MM.1S (cell line): ENCODE measurements around the gene MRPL22.

Source experiments
- DNase-seq: peaks from one replicate; pipeline ENCODE4 v3.0.0-alpha.2; 2015
- H2AFZ ChIP-seq: fragments of 300-600 bp; sonication (generic); 2 replicates; pipeline ENCODE4 v1.6.0; 2016; ENCODE audit warnings: antibody characterized with exemption, low read length
- H3F3A ChIP-seq: fragments of 300-600 bp; sonication (generic); 2 replicates; pipeline ENCODE4 v1.6.1; 2016; ENCODE audit warnings: mild to moderate bottlenecking, antibody characterized with exemption, low read length, moderate library complexity, mixed read lengths; ENCODE audit not compliant: insufficient read depth
- H3K27ac ChIP-seq: fragments of 300-600 bp; sonication (generic); 2 replicates; pipeline ENCODE4 v1.5.1; 2016; ENCODE audit warnings: mild to moderate bottlenecking, low read length
- H3K27me3 ChIP-seq: fragments of 300-600 bp; sonication (generic); replicated peaks from 2 replicates; pipeline ENCODE4 v1.6.0; 2016; ENCODE audit warnings: low read length; ENCODE audit not compliant: insufficient read depth
- H3K36me3 ChIP-seq: fragments of 300-600 bp; sonication (generic); replicated peaks from 2 replicates; pipeline ENCODE4 v1.6.1; 2016; ENCODE audit warnings: mild to moderate bottlenecking, low read length, mixed read lengths; ENCODE audit not compliant: insufficient read depth
- H3K4me1 ChIP-seq: fragments of 300-600 bp; sonication (generic); 2 replicates; pipeline ENCODE4 v1.6.1; 2016; ENCODE audit warnings: low read length, mixed read lengths
- H3K4me2 ChIP-seq: fragments of 300-600 bp; sonication (generic); 2 replicates; pipeline ENCODE4 v1.6.0; 2016; ENCODE audit warnings: low read depth, low read length
- H3K4me3 ChIP-seq: fragments of 300-600 bp; sonication (generic); 2 replicates; pipeline ENCODE4 v1.5.1; 2016; ENCODE audit warnings: low read length, mixed read lengths
- H3K79me2 ChIP-seq: fragments of 300-600 bp; sonication (generic); 2 replicates; pipeline ENCODE4 v1.6.1; 2016; ENCODE audit warnings: mixed run types, low read length, mixed read lengths
- H3K9ac ChIP-seq: fragments of 300-600 bp; sonication (generic); 2 replicates; pipeline ENCODE4 v1.6.1; 2016; ENCODE audit warnings: low read length, mixed read lengths
- H3K9me2 ChIP-seq: fragments of 300-600 bp; sonication (generic); replicated peaks from 2 replicates; pipeline ENCODE4 v1.6.1; 2016; ENCODE audit warnings: mild to moderate bottlenecking, low read length, mixed read lengths; ENCODE audit not compliant: insufficient read depth
- H3K9me3 ChIP-seq: fragments of 300-600 bp; sonication (generic); replicated peaks from 2 replicates; pipeline ENCODE4 v1.6.1; 2016; ENCODE audit warnings: mild to moderate bottlenecking, low read length, mixed read lengths; ENCODE audit not compliant: insufficient read depth
- H4K20me1 ChIP-seq: fragments of 300-600 bp; sonication (generic); 2 replicates; pipeline ENCODE4 v1.6.1; 2016; ENCODE audit warnings: mild to moderate bottlenecking, low read length, moderate library complexity, mixed read lengths; ENCODE audit not compliant: insufficient read depth
- CTCF ChIP-seq: fragments of 300-600 bp; sonication (generic); IDR thresholded peaks from 2 replicates; pipeline ENCODE4 v1.5.1; 2016; ENCODE audit warnings: antibody characterized with exemption, low read length, mixed read lengths
- EZH2 ChIP-seq: fragments of 300-600 bp; sonication (generic); optimal IDR thresholded peaks from 2 replicates; pipeline ENCODE3; 2017; ENCODE audit warnings: low read depth, mild to moderate bottlenecking, antibody characterized with exemption, low read length, mixed read lengths
- EZH2phosphoT487 ChIP-seq: fragments of 300-600 bp; sonication (generic); IDR thresholded peaks from 2 replicates; pipeline ENCODE4 v1.6.1; 2018; ENCODE audit warnings: antibody characterized with exemption, low read length

The MRPL22 gene

GRCh38 chr5:154923441-154924430 lies 17.1 kb upstream of the MRPL22 start:
- no peaks in the 10 kb centered on the region for H4K20me1 ChIP-seq
- H3K27ac ChIP-seq, result no peak overlapping the region
- no peak overlapping the region for H3K9ac ChIP-seq
- no peaks in the 10 kb centered on the region for H3F3A ChIP-seq
- H3K4me2 ChIP-seq, result no peak overlapping the region
- no peaks in the 10 kb centered on the region for H3K9me3 ChIP-seq
- DNase-seq, result no peak
- H3K4me1 ChIP-seq, result no peaks in the 10 kb centered on the region
- H3K9me2 ChIP-seq, result no peaks in the 10 kb centered on the region
- H3K4me3 ChIP-seq, result no peak overlapping the region
- peaks cover 6% of the 10 kb centered on the region; the same call in 1 of the 2 replicates for H3K36me3 ChIP-seq
- no peaks in the 10 kb centered on the region for H3K27me3 ChIP-seq
- H3K79me2 ChIP-seq, result no peaks in the 10 kb centered on the region
- H2AFZ ChIP-seq, result no peak overlapping the region
- TF ChIP-seq EZH2 (no peak), CTCF (no peak), EZH2phosphoT487 (no peak)

GRCh38 chr5:154933537-154933936 lies 7.3 kb upstream of the MRPL22 start:
- H3K36me3 ChIP-seq, result no peaks in the 10 kb centered on the region; the same call in 1 of the 2 replicates
- no peak overlapping the region for H2AFZ ChIP-seq
- no peak overlapping the region for H3K9ac ChIP-seq
- H3K27me3 ChIP-seq, result no peaks in the 10 kb centered on the region
- no peak overlapping the region for H3K4me3 ChIP-seq
- no peak overlapping the region for H3K27ac ChIP-seq
- no peak for DNase-seq
- no peak for TF ChIP-seq EZH2phosphoT487
- TF ChIP-seq EZH2, result no peak
- no peak for TF ChIP-seq CTCF
- peaks cover 8% of the 10 kb centered on the region; the same call in 1 of the 2 replicates for H3K4me1 ChIP-seq
- no peaks in the 10 kb centered on the region; the same call in 1 of the 2 replicates for H3F3A ChIP-seq
- H3K4me2 ChIP-seq, result no peak overlapping the region
- no peaks in the 10 kb centered on the region for H3K9me2 ChIP-seq
- peaks cover 37% of the 10 kb centered on the region for H3K79me2 ChIP-seq
- H3K9me3 ChIP-seq, result no peaks in the 10 kb centered on the region
- H4K20me1 ChIP-seq, result no peaks in the 10 kb centered on the region

- DNase-seq, result no peak
- H3K27me3 ChIP-seq, result no peaks in the 10 kb centered on the region
- no peaks in the 10 kb centered on the region for H3K9me2 ChIP-seq
- no peak overlapping the region for H2AFZ ChIP-seq
- H3K4me1 ChIP-seq, result peaks cover 8% of the 10 kb centered on the region; the same call in 1 of the 2 replicates
- no peak overlapping the region for H3K4me2 ChIP-seq
- H3K9me3 ChIP-seq, result no peaks in the 10 kb centered on the region
- no peak overlapping the region for H3K4me3 ChIP-seq
- no peaks in the 10 kb centered on the region; the same call in 1 of the 2 replicates for H3K36me3 ChIP-seq
- no peak overlapping the region for H3K27ac ChIP-seq
- TF ChIP-seq EZH2 (no peak), EZH2phosphoT487 (no peak), CTCF (no peak)
- H3F3A ChIP-seq, result no peaks in the 10 kb centered on the region; the same call in 1 of the 2 replicates
- no peak overlapping the region for H3K9ac ChIP-seq
- H4K20me1 ChIP-seq, result no peaks in the 10 kb centered on the region
- H3K79me2 ChIP-seq, result peaks cover 37% of the 10 kb centered on the region
These were observed 6.0 kb upstream of the MRPL22 start for GRCh38 chr5:154934881-154935280.
